HUES48 (cell line): ENCODE results near the gene PITPNM3.

Experiments used
- H3K27ac ChIP-seq: one replicate; pipeline ENCODE4 v1.7.0; 2013; ENCODE audit warnings: low read depth, low read length, inconsistent platforms
- H3K27me3 ChIP-seq: 2 replicates; pipeline ENCODE4 v1.6.1; 2013; ENCODE audit warnings: mild to moderate bottlenecking, low read length; ENCODE audit not compliant: control insufficient read depth, insufficient read depth
- H3K36me3 ChIP-seq: 2 replicates; pipeline ENCODE4 v1.6.1; 2013; ENCODE audit warnings: low read length; ENCODE audit not compliant: control insufficient read depth, insufficient read depth
- H3K4me1 ChIP-seq: 2 replicates; pipeline ENCODE4 v1.6.1; 2013; ENCODE audit warnings: mild to moderate bottlenecking, low read length; ENCODE audit not compliant: control insufficient read depth, insufficient read depth
- H3K4me3 ChIP-seq: 2 replicates; pipeline ENCODE4 v1.5.1; 2013; ENCODE audit warnings: mild to moderate bottlenecking, low read depth, low read length
- H3K9ac ChIP-seq: 2 replicates; pipeline ENCODE4 v1.6.1; 2013; ENCODE audit warnings: mild to moderate bottlenecking, low read depth, low read length, moderate library complexity
- H3K9me3 ChIP-seq: 2 replicates; pipeline ENCODE4 v1.6.1; 2013; ENCODE audit warnings: low read length; ENCODE audit not compliant: control insufficient read depth, insufficient read depth

The PITPNM3 gene

DNA sequence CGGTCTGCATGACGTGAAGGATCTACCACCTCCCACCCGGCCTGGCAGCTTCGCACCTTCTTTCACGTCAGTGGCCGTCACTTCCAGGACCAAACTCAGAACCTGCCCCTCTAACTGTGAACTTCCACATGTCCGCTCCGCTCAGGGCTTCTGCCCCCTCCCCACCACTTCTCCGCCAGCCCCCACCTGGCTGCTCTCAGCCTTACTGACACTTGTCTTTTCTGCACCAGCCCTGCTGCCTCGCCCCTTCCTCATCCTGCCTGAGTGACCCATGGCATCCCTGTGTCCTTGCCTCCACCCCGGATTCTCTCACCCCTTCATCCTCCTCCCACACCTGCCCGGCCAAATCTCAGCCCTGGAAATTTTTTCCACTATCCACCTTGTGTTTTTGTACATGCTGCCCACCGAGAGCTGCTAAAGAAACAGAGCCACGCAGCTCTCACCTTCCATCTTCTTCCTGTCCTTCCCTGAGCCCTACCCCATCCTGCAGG lies 97.8 kb downstream of the PITPNM3 start:
- Histone ChIP-seq H3K36me3 (no peaks in the 10 kb centered on the region), H3K4me1 (peaks cover 22% of the 10 kb centered on the region), H3K27ac (no peak overlapping the region), H3K27me3 (no peaks in the 10 kb centered on the region), H3K9ac (no peak overlapping the region), H3K9me3 (no peaks in the 10 kb centered on the region), H3K4me3 (no peak overlapping the region)

DNA sequence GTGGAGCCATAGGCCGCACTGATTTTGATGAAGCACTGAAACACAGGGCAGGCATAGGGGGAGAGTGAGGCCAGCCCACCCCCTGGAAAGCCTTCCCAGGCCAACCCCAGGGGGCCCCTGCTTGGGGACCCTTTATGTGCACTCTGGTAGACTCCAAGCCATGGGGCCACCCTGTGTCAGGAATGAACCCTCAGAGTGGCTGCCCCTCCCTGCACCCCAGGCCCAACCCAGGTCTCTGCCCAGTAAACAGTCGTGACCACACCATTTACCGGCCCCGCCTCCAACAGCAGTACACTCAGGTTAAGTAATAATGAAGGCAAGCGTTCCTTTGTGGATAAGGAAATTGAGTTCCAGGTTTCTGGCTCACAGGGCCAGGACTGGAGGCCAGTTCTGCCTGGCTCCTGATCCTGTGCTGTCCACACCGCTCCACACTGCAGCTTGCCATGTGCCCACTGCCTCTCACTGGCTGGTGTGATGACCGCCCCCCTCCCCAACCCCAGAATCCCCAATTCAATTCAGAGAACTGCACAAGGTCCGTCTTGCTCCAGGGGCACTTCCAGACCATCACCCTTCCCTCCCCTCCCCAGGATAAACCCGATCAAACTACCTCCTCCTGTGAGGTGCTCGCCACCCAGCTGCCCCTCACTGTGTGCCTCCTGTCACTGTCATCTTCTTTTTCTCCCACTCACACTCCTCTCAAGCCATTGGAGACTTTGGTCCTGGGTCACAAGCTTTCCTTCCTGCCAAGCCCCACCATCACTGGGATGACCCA lies 98.5 kb downstream of the PITPNM3 start:
- Histone ChIP-seq H3K27ac (no peak overlapping the region), H3K9ac (no peak overlapping the region), H3K27me3 (no peaks in the 10 kb centered on the region), H3K9me3 (no peaks in the 10 kb centered on the region), H3K36me3 (no peaks in the 10 kb centered on the region), H3K4me1 (peaks cover 27% of the 10 kb centered on the region), H3K4me3 (no peak overlapping the region)

DNA sequence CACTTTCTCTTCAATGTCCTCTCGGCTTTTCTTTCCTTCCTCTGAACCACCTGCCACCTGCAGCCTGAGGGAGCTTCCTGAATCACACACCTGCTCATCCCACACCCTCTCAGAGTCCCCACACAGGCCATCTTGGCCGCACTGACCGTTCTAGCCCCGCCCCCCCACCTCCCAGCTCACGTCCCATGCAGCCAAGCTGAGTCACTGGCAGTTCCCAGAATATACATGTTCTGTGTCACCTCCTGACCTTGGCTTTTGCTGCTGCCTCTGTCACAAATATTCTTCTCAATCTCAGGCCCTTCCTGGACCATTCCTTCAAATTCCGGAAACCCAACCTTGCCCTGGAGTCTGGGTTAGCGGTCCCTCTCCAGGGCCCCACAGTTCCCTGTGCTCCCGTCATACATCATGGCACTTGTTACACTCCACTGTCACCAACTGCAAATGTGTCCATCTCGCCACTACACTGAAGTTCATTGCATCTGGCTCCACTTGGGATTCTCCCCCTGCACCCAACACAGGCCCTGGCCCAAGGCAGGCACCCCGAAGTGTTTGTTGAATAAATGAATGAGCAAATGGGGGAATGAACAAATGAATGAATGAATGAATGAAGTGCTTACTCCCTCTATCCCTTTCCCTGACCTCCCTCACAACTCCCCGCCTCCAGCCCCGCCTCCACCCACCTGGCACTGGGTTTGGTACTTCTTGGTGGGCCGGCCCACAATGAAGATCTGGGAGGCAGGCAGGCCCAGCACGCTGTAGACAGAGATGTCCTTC lies 99.3 kb downstream of the PITPNM3 start:
- no peak overlapping the region for H3K9ac ChIP-seq

DNA sequence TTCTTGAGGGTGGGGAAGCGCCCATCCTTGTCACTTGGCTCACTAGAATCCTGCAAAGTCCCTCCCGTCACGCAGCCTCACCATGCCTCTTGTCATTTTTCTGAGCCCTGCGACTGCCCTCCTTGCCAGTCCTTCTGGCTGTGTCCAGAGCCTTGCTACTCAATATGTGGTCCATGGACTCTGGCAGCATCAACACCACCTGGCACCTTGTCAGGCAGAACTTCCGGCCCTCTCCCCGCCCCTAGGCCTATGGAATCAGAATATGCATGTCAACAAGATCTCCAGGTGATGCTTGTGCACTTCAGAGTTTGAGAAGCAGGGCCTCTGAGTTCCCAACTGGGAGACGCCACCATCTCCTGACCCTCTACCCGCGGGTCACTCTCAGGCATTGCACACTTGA lies 100.0 kb downstream of the PITPNM3 start:
- H3K36me3 ChIP-seq = peaks cover 3% of the 10 kb centered on the region; the same call in 1 of the 2 replicates

More for the DNA sequence above, 99.3 kb downstream of the PITPNM3 start:
- no peak overlapping the region for H3K4me3 ChIP-seq
- peaks cover 31% of the 10 kb centered on the region for H3K4me1 ChIP-seq
- no peaks in the 10 kb centered on the region for H3K9me3 ChIP-seq
- no peaks in the 10 kb centered on the region for H3K27me3 ChIP-seq
- no peak overlapping the region for H3K27ac ChIP-seq
- H3K36me3 ChIP-seq = peaks cover 3% of the 10 kb centered on the region; the same call in 1 of the 2 replicates

DNA sequence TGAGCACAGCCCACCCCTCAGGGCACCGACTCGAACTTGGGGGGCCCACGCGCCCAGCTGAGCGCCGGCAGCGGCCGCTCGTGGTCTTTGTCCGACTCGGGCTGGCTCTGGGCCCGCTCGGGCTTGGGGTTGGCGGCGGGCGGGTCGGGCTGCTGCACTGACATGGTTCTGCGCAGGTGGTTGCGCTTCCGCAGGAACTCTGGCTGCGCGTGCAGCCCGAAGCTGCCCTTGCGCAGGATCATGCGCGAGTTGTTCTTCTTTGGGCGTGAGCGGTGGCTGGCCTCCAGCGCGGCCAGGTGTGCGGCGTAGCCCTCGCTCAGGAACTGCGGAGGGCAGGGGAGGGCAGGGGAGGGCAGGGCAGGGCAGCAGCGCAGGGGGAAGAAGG lies 101.0 kb downstream of the PITPNM3 start:
- peak overlapping the region; percentile 68 for H3K4me3 ChIP-seq
- peak overlapping the region; percentile 49 for H3K9ac ChIP-seq

More for the DNA sequence above, 100.0 kb downstream of the PITPNM3 start:
- Histone ChIP-seq H3K27ac (no peak overlapping the region), H3K4me3 (no peak overlapping the region), H3K27me3 (no peaks in the 10 kb centered on the region), H3K9me3 (no peaks in the 10 kb centered on the region), H3K4me1 (peaks cover 29% of the 10 kb centered on the region), H3K9ac (no peak overlapping the region)

DNA sequence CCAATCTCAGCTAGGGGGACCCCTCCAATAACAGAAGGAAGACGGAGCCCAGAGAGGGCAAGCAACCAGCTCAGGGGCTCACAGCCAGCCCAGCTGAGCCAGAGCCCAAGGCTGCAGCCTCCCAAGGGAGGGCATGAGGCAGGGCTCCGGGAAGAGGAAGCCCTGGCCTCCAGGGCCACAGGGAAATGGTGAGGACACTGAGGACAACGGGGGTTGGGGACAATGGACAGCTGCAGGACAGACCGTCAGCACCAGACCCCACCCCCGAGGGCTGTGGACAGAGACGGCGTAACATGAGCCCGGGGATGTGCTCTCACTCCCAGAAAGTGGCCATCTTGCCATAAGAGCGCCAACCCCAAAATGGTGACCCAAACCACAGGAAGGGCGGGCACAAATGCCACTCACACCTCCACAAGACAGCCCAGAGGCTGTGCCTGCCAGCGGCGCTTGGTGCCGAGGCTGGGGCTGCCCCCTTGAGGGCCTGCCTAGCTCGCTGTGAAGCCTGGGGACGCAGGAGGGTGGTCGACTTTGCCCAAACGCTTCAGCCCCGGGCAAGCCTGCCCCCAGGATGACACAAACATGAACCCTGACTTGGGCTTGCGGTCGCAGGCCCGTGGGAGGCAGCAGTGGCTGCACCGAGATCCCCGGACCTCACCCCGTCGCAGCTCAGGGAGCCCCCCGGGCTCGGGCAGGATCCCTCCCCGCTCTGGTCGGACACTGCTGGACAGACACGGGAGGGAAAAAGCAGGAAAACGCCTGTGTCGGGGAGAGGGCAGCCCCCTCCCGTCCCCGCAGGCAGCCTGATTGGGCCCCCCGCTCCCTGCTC lies 101.6 kb downstream of the PITPNM3 start:
- H3K9me3 ChIP-seq = no peaks in the 10 kb centered on the region
- H3K9ac ChIP-seq = peak overlapping the region; percentile 49
- H3K27ac ChIP-seq = no peak overlapping the region
- peak overlapping the region; percentile 68 for H3K4me3 ChIP-seq
- peaks cover 20% of the 10 kb centered on the region for H3K36me3 ChIP-seq
- no peaks in the 10 kb centered on the region for H3K27me3 ChIP-seq
- peaks cover 28% of the 10 kb centered on the region for H3K4me1 ChIP-seq

More for the DNA sequence above, 101.0 kb downstream of the PITPNM3 start:
- Histone ChIP-seq H3K36me3 (peaks cover 13% of the 10 kb centered on the region; the same call in 1 of the 2 replicates), H3K27ac (no peak overlapping the region), H3K4me1 (peaks cover 28% of the 10 kb centered on the region), H3K9me3 (no peaks in the 10 kb centered on the region), H3K27me3 (no peaks in the 10 kb centered on the region)

DNA sequence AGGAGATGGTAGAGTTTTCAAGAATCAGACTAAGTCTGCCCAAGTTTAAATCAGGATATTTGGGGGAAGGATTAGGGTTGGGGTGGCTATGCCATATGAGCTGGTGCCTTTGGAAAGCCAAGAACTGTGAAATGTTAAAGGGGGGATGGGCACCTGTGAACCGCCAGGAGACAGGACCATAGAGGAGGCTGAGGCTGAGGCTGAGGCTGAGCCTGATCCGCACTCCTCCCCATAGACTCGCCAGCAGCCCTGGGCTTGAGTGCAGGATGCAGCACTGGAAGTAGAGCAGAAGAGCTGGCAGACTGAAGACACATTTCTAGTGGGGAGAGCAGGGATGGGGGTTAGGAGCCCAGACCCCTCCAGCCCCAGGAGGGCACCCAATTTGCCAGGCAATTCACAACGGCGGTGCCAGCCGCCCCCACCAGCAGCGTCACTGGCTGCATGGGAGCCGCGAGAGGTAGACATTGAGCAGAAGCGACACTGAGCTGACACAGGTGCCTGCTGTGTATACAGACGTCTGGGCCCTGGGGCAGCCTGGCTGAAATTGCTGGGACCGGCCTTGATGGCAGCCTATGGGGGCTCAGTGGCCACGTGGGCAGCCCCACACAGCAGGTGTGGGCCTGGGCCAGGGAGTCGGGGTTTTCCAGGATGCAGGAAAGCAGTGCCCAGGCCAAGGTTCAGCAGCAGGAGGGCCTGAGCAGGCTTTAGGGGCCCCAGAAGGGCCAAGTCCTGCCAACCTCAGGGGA lies 102.9 kb downstream of the PITPNM3 start:
- Histone ChIP-seq H3K36me3 (peaks cover 32% of the 10 kb centered on the region), H3K4me1 (peaks cover 28% of the 10 kb centered on the region)

GRCh38 chr17:6452471-6453266 lies 103.7 kb downstream of the PITPNM3 start:
- Histone ChIP-seq H3K27ac (no peak overlapping the region), H3K4me1 (peaks cover 28% of the 10 kb centered on the region), H3K9ac (no peak overlapping the region)

More for the DNA sequence above, 102.9 kb downstream of the PITPNM3 start:
- no peak overlapping the region for H3K4me3 ChIP-seq
- H3K27me3 ChIP-seq = no peaks in the 10 kb centered on the region
- no peak overlapping the region for H3K27ac ChIP-seq
- no peaks in the 10 kb centered on the region for H3K9me3 ChIP-seq
- H3K9ac ChIP-seq = no peak overlapping the region

GRCh38 chr17:6450926-6451832 lies 105.2 kb downstream of the PITPNM3 start:
- Histone ChIP-seq H3K9ac (no peak overlapping the region), H3K9me3 (no peaks in the 10 kb centered on the region), H3K4me1 (peaks cover 28% of the 10 kb centered on the region), H3K27ac (no peak overlapping the region), H3K27me3 (no peaks in the 10 kb centered on the region), H3K4me3 (no peak overlapping the region), H3K36me3 (peaks cover 51% of the 10 kb centered on the region)

More at GRCh38 chr17:6452471-6453266, 103.7 kb downstream of the PITPNM3 start:
- Histone ChIP-seq H3K36me3 (peaks cover 38% of the 10 kb centered on the region), H3K4me3 (no peak overlapping the region), H3K27me3 (no peaks in the 10 kb centered on the region), H3K9me3 (no peaks in the 10 kb centered on the region)
